Measurements from ENCODE around the gene RALB. TPM values are rescaled to one million over a fixed set of nuclear protein-coding genes. Genes with fewer than 3 reads are reported as not detected.

Gene RALB
- total and polyA plus RNA-seq, 2 donors (not counting 1 experiment from before 2014, with no cell fraction given) = 58.3 to 73.9 TPM

DNA sequence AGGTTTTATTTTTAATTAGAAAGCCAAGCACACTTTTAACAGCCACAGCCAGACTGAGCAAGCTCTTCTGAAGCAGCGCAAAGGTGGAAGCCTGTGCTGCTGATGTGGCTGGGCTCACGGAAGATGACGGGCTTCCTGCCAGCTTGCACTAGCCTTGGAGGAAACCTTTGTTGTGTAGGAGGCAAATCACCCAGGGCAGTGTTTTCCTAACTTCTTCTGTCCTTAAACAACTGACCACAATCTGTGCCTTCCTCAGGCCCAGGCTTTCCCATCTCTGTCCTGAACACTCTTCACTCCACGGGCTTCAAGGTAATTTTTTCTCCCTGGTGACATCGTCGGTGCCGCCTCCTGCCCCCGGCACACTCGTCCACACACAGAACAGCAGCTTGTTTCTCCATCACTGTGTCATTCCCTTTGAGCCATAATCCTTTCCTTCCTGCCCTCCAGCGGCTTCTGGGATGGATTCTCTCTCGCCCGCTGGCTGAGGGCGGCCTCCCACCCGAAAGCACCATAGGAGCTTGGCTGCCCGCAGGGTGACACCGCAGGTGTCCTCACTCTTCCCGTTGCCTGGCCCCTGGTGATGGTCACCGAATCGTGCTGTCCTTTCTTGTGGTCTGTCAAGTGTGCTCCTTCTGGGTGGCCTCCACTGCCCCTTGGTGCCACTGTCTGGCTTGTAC lies 62.2 kb downstream of the RALB start:
- no peaks in the 10 kb centered on the region for H3K4me1 ChIP-seq (ENCODE audit: control insufficient read depth, extremely low read depth, insufficient read depth, low read length)
- H3K36me3 ChIP-seq (ENCODE audit: control insufficient read depth, insufficient read depth, low read length) = no peaks in the 10 kb centered on the region
- no peaks in the 10 kb centered on the region for H3K79me2 ChIP-seq (ENCODE audit: control insufficient read depth, insufficient read depth, low read length)
- no peak overlapping the region for H3K4me3 ChIP-seq (replicated peaks in 1 of 4; ENCODE audit: control extremely low read depth in 1 of 4, insufficient read depth in 1 of 4, low read depth in 3 of 4, low read length in 4 of 4)
- H4K20me1 ChIP-seq (ENCODE audit: control insufficient read depth, extremely low read depth, insufficient read depth, low read length) = no peaks in the 10 kb centered on the region
- H3K4me2 ChIP-seq (ENCODE audit: extremely low read depth, insufficient read depth, low read length) = no peak overlapping the region
- H2AFZ ChIP-seq (ENCODE audit: low read length) = no peak overlapping the region
- H3K9ac ChIP-seq (ENCODE audit: insufficient read depth, low read length) = no peak overlapping the region
- H3K27me3 ChIP-seq (ENCODE audit: control insufficient read depth, insufficient read depth, low read length) = peaks cover 15% of the 10 kb centered on the region
- TF ChIP-seq EZH2 (IDR thresholded peaks at IDR 0.05; ENCODE audit: low read length, missing control alignments) = no peak
- TF ChIP-seq, protein P1, sequence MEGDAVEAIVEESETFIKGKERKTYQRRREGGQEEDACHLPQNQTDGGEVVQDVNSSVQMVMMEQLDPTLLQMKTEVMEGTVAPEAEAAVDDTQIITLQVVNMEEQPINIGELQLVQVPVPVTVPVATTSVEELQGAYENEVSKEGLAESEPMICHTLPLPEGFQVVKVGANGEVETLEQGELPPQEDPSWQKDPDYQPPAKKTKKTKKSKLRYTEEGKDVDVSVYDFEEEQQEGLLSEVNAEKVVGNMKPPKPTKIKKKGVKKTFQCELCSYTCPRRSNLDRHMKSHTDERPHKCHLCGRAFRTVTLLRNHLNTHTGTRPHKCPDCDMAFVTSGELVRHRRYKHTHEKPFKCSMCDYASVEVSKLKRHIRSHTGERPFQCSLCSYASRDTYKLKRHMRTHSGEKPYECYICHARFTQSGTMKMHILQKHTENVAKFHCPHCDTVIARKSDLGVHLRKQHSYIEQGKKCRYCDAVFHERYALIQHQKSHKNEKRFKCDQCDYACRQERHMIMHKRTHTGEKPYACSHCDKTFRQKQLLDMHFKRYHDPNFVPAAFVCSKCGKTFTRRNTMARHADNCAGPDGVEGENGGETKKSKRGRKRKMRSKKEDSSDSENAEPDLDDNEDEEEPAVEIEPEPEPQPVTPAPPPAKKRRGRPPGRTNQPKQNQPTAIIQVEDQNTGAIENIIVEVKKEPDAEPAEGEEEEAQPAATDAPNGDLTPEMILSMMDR (conservative IDR thresholded peaks at IDR 0.05 in 1 of 2, IDR thresholded peaks at IDR 0.05 in 1 of 2; ENCODE audit: low read depth in 1 of 2, low read length in 2 of 2) = no peak
- no peak for DNase-seq (ENCODE audit: low read depth in 2 of 2)
- H3K27ac ChIP-seq (ENCODE audit: insufficient read depth, low read length) = no peak overlapping the region
- H3K9me3 ChIP-seq (ENCODE audit: control insufficient read depth, insufficient read depth, low read depth, low read length) = no peaks in the 10 kb centered on the region

DNA sequence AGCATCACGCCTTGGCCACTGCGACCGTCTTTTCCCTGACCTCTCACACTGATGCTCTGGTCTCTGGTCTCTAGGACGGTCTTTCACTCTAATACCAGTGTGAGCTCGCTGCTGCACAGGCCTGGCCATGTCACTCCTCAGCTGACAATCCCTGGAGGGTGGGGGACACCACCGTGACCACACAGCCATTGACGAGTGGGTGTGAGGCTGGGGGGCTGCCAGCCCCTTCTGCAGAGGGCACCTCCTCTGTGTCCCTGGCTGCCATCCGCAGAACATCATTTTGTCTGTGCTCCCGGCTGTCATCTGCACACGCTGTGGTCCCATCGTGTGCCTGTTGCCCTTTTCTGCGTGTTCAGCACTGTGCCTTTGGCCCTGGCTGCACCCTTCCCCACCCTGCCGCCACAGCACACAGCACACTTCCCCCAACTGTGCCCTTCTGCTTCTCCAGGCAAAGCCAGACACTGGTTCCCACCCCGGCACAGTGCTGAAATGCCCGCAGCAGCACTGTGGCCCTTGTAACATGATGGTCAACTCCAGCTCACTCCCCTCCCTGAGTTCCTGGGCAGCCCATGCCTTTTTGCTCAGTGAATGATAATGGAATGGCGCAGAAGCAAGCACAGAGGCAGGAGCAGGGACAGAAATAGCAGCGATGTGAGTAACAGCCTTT lies 62.8 kb downstream of the RALB start:
- no peak for DNase-seq (ENCODE audit: low read depth in 2 of 2)
- Histone ChIP-seq H3K9ac (ENCODE audit: insufficient read depth, low read length) (no peak overlapping the region), H4K20me1 (ENCODE audit: control insufficient read depth, extremely low read depth, insufficient read depth, low read length) (no peaks in the 10 kb centered on the region), H3K4me2 (ENCODE audit: extremely low read depth, insufficient read depth, low read length) (no peak overlapping the region), H3K27me3 (ENCODE audit: control insufficient read depth, insufficient read depth, low read length) (peaks cover 15% of the 10 kb centered on the region), H3K4me1 (ENCODE audit: control insufficient read depth, extremely low read depth, insufficient read depth, low read length) (no peaks in the 10 kb centered on the region), H3K4me3 (replicated peaks in 1 of 4; ENCODE audit: control extremely low read depth in 1 of 4, insufficient read depth in 1 of 4, low read depth in 3 of 4, low read length in 4 of 4) (no peak overlapping the region), H3K9me3 (ENCODE audit: control insufficient read depth, insufficient read depth, low read depth, low read length) (no peaks in the 10 kb centered on the region), H3K36me3 (ENCODE audit: control insufficient read depth, insufficient read depth, low read length) (no peaks in the 10 kb centered on the region), H3K27ac (ENCODE audit: insufficient read depth, low read length) (no peak overlapping the region), H2AFZ (ENCODE audit: low read length) (no peak overlapping the region), H3K79me2 (ENCODE audit: control insufficient read depth, insufficient read depth, low read length) (no peaks in the 10 kb centered on the region)
- no peak for TF ChIP-seq EZH2 (IDR thresholded peaks at IDR 0.05; ENCODE audit: low read length, missing control alignments)
- TF ChIP-seq, protein P1 (conservative IDR thresholded peaks at IDR 0.05 in 1 of 2, IDR thresholded peaks at IDR 0.05 in 1 of 2; ENCODE audit: low read depth in 1 of 2, low read length in 2 of 2) = no peak

DNA sequence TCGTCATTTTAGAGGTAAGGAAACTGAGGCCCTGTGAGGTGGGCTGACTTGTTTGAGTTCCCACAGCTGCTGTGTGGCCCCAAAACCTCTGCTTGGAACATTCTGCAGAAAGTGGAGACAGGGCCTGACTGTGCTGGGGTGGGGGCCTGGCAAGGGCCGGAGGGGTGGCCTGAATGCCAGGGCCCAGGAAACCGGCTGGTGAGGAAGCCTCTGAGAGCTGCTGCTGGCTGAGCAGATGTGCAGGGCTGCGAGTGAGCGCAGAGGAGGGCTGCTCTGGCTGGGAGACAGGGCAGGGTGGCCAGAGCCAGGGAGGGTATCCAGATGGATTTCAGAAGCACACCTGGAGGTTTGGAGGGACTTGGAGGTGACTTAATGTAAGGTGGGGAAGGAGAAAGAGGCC lies 63.4 kb downstream of the RALB start:
- no peak for TF ChIP-seq EZH2 (IDR thresholded peaks at IDR 0.05; ENCODE audit: low read length, missing control alignments)
- TF ChIP-seq, protein P1 (conservative IDR thresholded peaks at IDR 0.05 in 1 of 2, IDR thresholded peaks at IDR 0.05 in 1 of 2; ENCODE audit: low read depth in 1 of 2, low read length in 2 of 2) = no peak
- Histone ChIP-seq H3K36me3 (ENCODE audit: control insufficient read depth, insufficient read depth, low read length) (no peaks in the 10 kb centered on the region), H3K27ac (ENCODE audit: insufficient read depth, low read length) (no peak overlapping the region), H3K79me2 (ENCODE audit: control insufficient read depth, insufficient read depth, low read length) (no peaks in the 10 kb centered on the region), H2AFZ (ENCODE audit: low read length) (no peak overlapping the region), H4K20me1 (ENCODE audit: control insufficient read depth, extremely low read depth, insufficient read depth, low read length) (no peaks in the 10 kb centered on the region), H3K27me3 (ENCODE audit: control insufficient read depth, insufficient read depth, low read length) (peaks cover 15% of the 10 kb centered on the region), H3K4me2 (ENCODE audit: extremely low read depth, insufficient read depth, low read length) (no peak overlapping the region), H3K9ac (ENCODE audit: insufficient read depth, low read length) (no peak overlapping the region), H3K9me3 (ENCODE audit: control insufficient read depth, insufficient read depth, low read depth, low read length) (no peaks in the 10 kb centered on the region), H3K4me1 (ENCODE audit: control insufficient read depth, extremely low read depth, insufficient read depth, low read length) (no peaks in the 10 kb centered on the region), H3K4me3 (replicated peaks in 1 of 4; ENCODE audit: control extremely low read depth in 1 of 4, insufficient read depth in 1 of 4, low read depth in 3 of 4, low read length in 4 of 4) (no peak overlapping the region)
- DNase-seq (ENCODE audit: low read depth in 2 of 2) = no peak
